Measurements from ENCODE around the gene DNAJB8. TPM values are rescaled to one million over a fixed set of nuclear protein-coding genes. Genes with fewer than 3 reads are reported as not detected.

The DNAJB8 gene
- total RNA-seq, 1 experiment from 2014 or later = not detected

- no peak for DNase-seq (ENCODE audit: low spot score)
- Histone ChIP-seq H3K9me3 (ENCODE audit: low read depth, low read length, poor library complexity, severe bottlenecking) (no peaks in the 10 kb centered on the region), H3K36me3 (ENCODE audit: insufficient read depth, low read length, poor library complexity, severe bottlenecking) (no peaks in the 10 kb centered on the region), H3K27me3 (replicated peaks; ENCODE audit: insufficient read depth, low read depth, low read length, poor library complexity) (no peaks in the 10 kb centered on the region), H3K4me3 (ENCODE audit: low read depth, low read length, poor library complexity, severe bottlenecking) (no peak overlapping the region), H3K27ac (ENCODE audit: low read depth, low read length, poor library complexity, severe bottlenecking) (no peak overlapping the region), H3K4me1 (ENCODE audit: insufficient read depth, low read length, poor library complexity, severe bottlenecking) (no peaks in the 10 kb centered on the region)
- TF ChIP-seq CTCF (conservative IDR thresholded peaks at IDR 0.05; ENCODE audit: low read depth, low read length) (no peak), EZH2 (IDR thresholded peaks at IDR 0.05; ENCODE audit: borderline replicate concordance, low read depth, low read length, poor library complexity, severe bottlenecking) (no peak)
- intact Hi-C loops (cut with micrococcal nuclease; ENCODE audit: unreplicated experiment) = no loop called here
- ChIA-PET POLR2A (ENCODE audit: low non-redundant PET) (no interaction called here), CTCF (no interaction called here)
- BruUV-seq (replicated peaks) = no TSS peak
Observed at GRCh38 chr3:128452678-128453275, 13.9 kb downstream of the DNAJB8 start.

- H3K27ac ChIP-seq (ENCODE audit: low read depth, low read length, poor library complexity, severe bottlenecking) = no peak overlapping the region
- BruUV-seq (replicated peaks) = no TSS peak
- ChIA-PET CTCF (no interaction called here), POLR2A (ENCODE audit: low non-redundant PET) (no interaction called here)
- no peaks in the 10 kb centered on the region for H3K36me3 ChIP-seq (ENCODE audit: insufficient read depth, low read length, poor library complexity, severe bottlenecking)
- intact Hi-C loops (cut with micrococcal nuclease; ENCODE audit: unreplicated experiment) = no loop called here
- H3K9me3 ChIP-seq (ENCODE audit: low read depth, low read length, poor library complexity, severe bottlenecking) = no peaks in the 10 kb centered on the region
- no peaks in the 10 kb centered on the region for H3K27me3 ChIP-seq (replicated peaks; ENCODE audit: insufficient read depth, low read depth, low read length, poor library complexity)
- no peaks in the 10 kb centered on the region for H3K4me1 ChIP-seq (ENCODE audit: insufficient read depth, low read length, poor library complexity, severe bottlenecking)
- no peak overlapping the region for H3K4me3 ChIP-seq (ENCODE audit: low read depth, low read length, poor library complexity, severe bottlenecking)
- TF ChIP-seq CTCF (conservative IDR thresholded peaks at IDR 0.05; ENCODE audit: low read depth, low read length) (no peak), EZH2 (IDR thresholded peaks at IDR 0.05; ENCODE audit: borderline replicate concordance, low read depth, low read length, poor library complexity, severe bottlenecking) (no peak)
- no peak for DNase-seq (ENCODE audit: low spot score)
Observed at GRCh38 chr3:128452120-128452519, 14.6 kb downstream of the DNAJB8 start.

GRCh38 chr3:128449111-128449638 is 17.5 kb downstream of the DNAJB8 start:
- no peaks in the 10 kb centered on the region for H3K9me3 ChIP-seq (ENCODE audit: low read depth, low read length, poor library complexity, severe bottlenecking)
- no peak for DNase-seq (ENCODE audit: low spot score)
- intact Hi-C loops (cut with micrococcal nuclease; ENCODE audit: unreplicated experiment) = no loop called here
- H3K4me1 ChIP-seq (ENCODE audit: insufficient read depth, low read length, poor library complexity, severe bottlenecking) = no peaks in the 10 kb centered on the region
- H3K27me3 ChIP-seq (replicated peaks; ENCODE audit: insufficient read depth, low read depth, low read length, poor library complexity) = no peaks in the 10 kb centered on the region
- no peaks in the 10 kb centered on the region for H3K36me3 ChIP-seq (ENCODE audit: insufficient read depth, low read length, poor library complexity, severe bottlenecking)
- CTCF ChIA-PET = no interaction called here
- POLR2A ChIA-PET (ENCODE audit: low non-redundant PET) = no interaction called here
- TF ChIP-seq CTCF (conservative IDR thresholded peaks at IDR 0.05; ENCODE audit: low read depth, low read length) (no peak), EZH2 (IDR thresholded peaks at IDR 0.05; ENCODE audit: borderline replicate concordance, low read depth, low read length, poor library complexity, severe bottlenecking) (no peak)
- BruUV-seq (replicated peaks) = no TSS peak
- H3K27ac ChIP-seq (ENCODE audit: low read depth, low read length, poor library complexity, severe bottlenecking) = no peak overlapping the region
- no peak overlapping the region for H3K4me3 ChIP-seq (ENCODE audit: low read depth, low read length, poor library complexity, severe bottlenecking)

All from A673 (cell line).